ENCODE measurements around the gene GLB1L.
A peak's percentile ranks its signal among the peaks of the same experiment; 100 is the strongest.
"Not testable (repeated sequence)": the region's sequence is repeated elsewhere in the genome, so short reads cannot be mapped to it uniquely, and the experiment has no call there.

GLB1L gene

DNA sequence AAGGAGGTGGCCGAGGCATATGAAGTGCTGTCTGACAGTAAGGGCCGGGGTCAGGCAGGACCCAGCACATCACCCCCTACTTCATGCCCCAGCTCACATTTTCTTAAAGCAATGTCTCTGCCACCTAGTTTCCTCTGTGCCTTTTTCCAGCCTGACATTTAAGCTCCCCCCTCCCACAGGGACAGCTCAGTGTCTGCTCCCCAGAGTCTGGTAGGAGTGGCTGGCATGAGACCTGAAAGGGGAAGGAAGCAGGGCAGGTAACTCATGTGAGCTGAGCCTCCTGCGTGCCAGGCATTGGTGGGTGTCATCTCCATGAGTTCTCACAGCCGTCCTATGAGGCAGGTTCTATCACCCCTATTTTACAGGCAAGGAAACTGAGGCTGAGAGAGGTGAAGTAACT, 35.4 kb upstream of the GLB1L start:
- no peak for DNase-seq

DNA sequence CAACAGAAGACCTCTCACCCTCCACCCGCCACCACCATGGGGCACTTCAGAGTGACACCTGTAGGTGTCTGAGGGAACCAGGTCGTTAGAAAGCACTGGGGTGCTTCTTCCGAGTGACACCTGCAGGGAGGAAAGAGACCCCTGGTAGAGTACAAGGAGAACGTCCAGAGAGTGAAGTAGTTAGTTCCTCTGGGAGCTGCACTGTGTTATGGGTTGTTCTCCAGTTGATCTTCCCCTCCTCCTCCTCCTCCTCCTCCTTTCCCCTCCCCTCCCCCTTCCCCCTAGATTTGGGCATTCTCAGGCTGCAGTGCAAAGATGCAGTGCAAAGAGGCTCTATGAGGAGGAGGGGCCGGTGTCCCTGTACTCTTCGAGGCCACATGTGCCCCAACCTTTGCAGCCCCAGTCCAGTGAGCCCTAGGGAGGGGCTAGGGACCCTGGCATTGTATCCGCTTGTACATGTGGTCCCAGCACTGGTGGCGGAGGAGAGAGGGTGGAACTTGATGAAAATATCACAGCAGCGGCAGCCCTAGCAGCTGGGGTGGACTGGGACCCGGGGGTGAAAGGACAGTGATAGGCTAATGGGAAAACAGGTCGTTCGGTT, 34.8 kb upstream of the GLB1L start:
- no peak for DNase-seq

- peak; percentile 92 to 98 (median 96) for DNase-seq
These were observed 34.1 kb upstream of the GLB1L start, which contains the start of gene DNAJB2 for GRCh38 chr2:219279151-219279915. TSS of gene DNAJB2 (plus strand) at chr2:219279366. CDS start at chr2:219279834, 468 bp downstream.

GRCh38 chr2:219278655-219279150, 33.5 kb upstream of the GLB1L start:
- no peak for DNase-seq

DNA sequence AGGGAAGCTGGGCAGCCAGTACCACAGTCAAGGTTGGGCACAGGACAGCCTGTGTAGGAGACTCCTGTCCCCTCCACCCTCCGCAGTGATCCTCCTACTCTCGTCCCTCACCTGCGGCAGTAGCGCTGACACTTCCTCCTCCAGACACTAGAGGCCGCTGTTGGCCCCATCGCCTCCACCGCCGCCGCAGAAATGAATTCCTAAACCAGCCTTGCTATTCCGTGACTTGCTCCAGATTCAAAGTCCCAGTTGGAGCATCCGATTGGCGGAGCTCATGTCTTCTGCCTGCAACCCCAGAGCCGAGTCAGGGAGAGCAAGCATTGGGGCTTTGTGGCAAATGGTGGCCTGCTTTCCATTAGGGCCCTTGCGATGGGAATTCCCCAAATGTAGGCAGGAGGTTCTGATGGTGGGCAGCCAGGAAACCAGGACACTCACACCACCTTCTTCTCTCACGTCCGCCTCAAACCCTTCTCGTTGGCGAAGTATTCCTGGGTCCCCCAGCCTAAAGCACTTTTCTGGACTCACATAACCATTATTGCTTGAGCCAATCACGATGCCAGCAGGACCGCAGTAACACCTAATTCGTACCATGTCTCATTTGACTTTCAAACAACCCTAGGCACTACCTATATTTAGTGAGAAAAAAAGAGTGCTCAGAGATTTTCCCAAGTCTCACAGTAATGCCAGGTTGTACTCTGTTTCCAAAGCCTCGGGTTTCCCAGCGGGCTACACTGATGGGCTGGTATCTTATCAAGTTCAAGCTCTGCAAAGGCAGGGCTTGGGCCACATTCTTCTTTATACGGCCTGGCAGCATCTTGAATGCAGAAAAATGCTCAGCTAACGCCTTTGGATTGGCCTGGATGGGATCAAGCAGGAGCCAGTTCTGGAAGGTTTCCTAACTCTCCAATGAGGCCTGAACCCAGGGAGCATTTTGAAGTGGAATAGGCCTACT, 32.7 kb upstream of the GLB1L start:
- peak; percentile 33 to 60 (median 56) for DNase-seq

DNA sequence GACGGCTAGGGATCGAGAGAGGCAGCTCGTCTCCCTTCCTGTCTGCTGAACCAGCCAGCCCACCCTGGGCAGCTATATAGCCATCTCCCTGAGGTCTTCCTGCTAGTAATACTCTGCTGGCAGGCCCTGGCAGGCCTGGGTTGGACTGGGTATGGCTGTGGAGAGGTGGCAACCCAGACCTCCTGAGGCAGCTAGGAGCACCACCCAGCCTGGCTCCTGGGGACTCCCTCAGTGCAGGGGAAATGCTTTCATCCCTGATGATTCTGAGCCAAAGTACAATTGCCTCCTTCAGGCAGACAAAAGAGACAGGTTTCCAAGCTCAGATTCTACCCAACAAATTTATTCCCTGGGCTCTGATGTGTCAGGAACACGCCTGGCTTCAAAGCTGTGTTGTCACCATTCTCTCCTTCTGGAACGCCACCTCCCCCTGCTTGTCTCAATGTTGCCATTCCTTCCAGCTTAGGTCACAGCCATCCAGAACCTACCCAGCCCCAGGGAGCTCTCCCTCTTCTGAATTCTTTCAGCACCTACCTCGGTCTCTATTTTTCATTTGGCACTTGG, 29.2 kb upstream of the GLB1L start:
- no peak for DNase-seq

GRCh38 chr2:219273937-219274336, 28.7 kb upstream of the GLB1L start:
- no peak for DNase-seq

DNA sequence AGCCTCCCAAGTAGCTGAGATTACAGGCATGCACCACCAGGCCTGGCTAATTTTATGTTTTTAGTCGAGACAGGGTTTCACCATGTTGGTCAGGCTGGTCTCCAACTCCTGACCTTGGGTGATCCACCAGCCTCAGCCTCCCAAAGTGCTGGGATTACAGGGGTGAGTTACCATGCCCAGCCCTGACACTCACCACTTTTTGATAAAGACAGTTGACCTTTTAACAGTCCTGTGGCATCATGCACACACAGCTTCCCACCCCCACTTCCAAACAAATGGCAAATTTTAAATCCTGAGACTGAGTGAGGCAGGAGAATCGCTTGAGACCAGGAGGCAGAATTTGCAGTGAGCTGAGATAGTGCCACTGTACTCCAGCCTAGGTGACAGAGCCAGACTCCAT, 27.8 kb upstream of the GLB1L start:
- DNase-seq: no peak

DNA sequence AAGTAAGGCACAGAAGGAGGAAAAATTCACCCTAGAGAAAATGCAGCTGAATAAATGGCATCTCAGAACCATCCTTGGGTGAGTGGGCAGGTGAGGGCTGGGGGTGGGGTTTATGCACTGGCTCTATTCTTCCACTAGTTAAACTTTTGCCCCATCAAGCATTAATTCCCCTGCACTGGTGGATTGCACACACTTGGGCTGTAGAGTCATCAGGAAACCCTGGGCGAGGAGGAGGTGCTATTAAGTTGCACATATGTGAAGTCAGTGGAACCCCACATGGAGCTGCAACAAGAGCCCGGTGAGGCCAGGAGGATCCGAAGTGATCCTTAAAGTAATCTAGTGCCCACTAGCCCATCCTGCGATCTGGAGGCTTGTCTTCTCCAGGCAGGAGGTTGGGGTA, 27.1 kb upstream of the GLB1L start:
- no peak for DNase-seq

DNA sequence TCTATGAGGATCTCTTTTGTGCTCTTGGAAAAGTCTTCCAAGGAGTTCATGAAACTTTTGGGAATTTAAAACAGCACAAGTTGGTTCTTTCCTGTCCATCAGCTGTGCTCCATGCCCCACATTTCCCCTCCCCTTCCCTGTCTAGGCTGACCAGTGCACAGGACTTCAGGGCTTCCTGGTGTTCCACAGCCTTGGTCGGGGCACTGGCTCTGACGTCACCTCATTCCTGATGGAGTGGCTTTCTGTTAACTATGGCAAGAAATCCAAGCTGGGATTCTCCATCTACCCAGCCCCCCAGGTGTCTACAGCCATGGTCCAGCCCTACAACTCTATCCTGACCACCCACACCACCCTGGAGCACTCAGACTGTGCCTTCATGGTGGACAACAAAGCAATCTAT, 25.8 kb upstream of the GLB1L start:
- DNase-seq: no peak

GRCh38 chr2:219270055-219270372, 24.8 kb upstream of the GLB1L start:
- DNase-seq: no peak

DNA sequence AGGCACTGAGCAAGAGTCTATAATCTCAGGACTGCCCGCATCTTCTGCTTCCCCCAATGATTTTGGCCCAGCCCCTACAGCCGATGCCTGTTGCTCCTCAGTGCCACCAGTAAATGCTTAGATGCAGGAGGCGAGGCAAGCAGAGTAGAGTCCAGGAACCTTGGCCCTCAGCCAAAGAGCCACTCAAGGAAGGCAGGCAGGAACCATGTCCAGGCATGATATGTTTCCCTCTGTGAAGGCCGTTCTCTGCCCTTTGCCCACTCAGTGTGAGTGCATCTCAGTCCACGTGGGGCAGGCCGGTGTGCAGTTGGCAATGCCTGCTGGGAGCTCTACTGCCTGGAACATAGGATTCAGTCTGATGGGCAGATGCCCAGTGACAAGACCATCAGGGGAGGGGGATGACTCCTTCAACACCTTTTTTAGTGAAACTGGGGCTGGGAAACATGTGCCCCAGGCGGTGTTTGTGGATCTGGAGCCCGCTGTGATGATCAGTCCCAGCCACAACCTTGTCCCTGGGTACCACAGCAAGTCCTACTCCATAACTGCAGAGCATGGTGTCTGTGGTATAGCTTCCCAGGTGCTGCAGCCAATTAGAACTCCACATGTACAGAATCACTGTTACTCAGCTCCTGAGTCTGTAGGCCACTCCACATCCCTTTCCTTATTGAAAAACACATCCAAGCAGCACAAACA, 24.3 kb upstream of the GLB1L start:
- no peak for DNase-seq

- no peak for DNase-seq
These were observed 23.1 kb upstream of the GLB1L start for GRCh38 chr2:219268294-219268693.

DNA sequence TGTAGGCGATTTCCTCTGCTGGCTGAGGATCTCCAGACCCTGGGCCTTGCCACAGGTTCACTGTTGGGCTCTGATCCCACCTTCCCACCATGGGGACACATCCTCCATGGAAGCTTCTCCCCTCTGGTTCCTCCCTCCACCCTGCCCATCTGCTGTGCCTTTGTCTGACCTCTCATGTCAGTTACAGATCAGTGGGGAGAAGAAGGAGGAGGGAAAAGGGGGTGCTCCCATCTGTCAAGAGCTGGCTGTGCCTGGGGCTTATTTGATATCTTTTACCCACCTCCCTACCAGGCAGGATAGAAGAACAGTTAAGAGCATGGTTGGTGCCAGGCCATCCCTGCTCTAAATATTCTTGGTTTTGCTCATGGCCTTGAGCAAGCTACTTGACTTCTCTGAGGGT, 21.6 kb upstream of the GLB1L start:
- no peak for DNase-seq

DNA sequence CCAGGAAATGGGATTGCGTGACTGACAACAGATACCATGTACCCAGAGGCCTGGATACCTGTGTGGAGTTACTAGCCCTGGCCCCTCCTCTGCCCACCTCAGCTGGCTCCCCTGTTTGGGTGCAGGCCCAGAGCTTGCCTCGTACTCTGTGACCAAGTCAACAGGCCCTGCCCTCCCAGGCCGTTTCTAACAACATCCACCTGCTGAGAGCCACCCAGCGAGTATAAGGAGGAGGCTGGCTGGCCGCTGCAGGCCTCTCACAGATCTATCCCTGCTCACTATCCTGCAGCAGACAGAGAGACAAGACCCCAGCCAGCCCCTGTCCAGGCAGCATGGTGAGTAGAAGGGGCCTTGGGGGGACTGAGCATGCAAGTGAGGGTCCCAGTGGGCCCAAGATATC, 21.0 kb upstream of the GLB1L start:
- no peak for DNase-seq

GRCh38 chr2:219261024-219261855, 16.0 kb upstream of the GLB1L start:
- no peak for DNase-seq

DNA sequence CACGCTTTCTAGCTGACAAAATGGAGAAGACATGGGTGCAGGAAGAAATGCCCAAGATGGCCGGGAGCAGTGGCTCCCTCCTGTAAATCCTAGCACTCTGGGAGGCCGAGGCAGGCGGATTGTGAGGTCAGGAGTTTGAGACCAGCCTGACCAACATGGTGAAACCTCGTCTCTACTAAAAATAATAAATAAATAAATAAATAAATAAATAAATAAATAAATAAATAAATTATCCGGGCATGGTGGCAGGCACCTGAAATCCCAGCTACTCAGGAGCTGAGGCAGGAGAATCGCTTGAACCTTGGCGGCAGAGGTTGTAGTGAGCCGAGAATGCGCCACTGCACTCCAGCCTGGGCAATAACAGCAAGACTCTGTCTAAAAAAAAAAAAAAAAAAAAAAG, 13.7 kb upstream of the GLB1L start:
- not testable (repeated sequence) for DNase-seq

DNA sequence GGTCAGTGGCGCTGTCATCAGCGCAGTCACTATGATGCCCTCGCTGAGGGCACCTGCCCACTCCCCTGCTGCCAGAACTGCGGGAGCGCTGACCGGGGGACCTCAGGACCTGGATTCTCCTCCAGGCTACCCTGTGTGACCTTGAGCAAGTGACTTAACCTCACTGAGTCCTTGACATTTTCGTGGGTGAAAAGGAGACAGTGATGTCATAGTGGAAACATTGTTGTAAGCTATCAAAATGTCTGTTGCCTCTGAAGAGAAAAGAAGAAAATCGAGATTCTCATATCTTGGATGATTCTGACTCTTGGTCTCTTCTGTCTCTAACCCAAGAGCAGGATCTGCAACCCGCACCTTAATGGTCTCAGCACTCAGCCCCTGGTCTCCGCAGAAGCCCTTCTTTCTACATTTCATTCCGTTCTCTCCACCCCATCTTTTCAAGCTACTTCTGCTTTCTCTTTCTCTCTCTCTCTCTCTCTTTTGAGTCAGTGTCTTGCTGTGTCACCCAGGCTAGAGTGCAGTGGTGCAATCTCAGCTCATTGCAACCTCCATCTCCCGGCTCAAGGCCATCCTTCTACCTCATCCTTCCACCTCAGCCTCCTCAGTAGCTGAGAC, 9.5 kb upstream of the GLB1L start:
- no peak for DNase-seq

DNA sequence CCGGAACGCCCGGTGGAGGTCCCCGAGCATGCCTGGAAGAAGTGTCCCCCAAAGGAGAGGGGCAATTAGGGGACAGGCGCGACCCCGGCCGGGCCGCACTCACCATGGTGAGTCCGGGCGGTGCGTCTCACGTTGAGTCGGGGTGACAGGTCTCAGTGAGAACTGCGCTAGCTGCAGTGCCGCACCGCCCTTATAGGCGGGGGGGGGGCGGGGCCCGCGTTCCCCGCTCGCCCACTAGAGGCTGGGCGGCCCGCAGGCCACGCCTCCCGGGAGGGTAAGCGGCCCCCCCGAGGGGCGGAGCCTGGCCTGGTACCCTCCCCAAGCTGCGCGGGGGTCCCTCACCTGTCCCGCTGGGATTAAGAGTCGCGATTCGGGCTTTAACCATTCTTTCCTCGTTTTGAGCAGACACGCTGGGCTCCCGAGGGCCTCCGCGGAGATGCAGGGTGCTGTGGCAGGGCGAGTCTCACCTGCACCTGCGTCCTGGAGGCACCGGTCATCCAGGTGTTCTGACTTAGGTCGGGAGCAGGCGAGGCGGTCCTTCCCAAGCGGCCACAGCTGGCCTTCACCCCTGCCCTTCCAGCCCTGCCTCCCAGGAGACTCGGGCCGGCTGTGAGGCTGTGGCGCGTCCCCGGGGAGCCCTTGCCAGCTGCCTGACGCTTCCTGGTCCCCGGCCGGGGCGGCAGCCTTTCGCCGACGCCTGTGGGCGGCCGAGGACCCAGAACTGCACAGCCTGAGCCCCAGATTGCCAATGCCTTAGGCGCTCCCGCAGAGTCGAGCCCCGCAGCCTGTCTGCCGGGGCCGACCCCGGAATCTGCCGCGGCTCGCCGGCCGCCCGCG, 8.7 kb upstream of the GLB1L start, which contains the start of gene TUBA4A:
TUBA4A (minus strand) TSS at position 166 of the 837 bp plus-strand sequence; CDS start at position 106, 60 bp downstream.
- peak; percentile 74 to 94 (median 82) for DNase-seq

All from activated naive CD4-positive, alpha-beta T cell (primary cell).